Astrocyte (in vitro differentiated cells and primary cell): ENCODE measurements around the gene GRM5. TPM values are rescaled to one million over a fixed set of nuclear protein-coding genes. Genes with fewer than 3 reads are reported as not detected.
A peak's percentile ranks its signal among the peaks of the same experiment; 100 is the strongest.
"Not testable (repeated sequence)": the region's sequence is repeated elsewhere in the genome, so short reads cannot be mapped to it uniquely, and the experiment has no call there.

ENCODE experiments used
- DNase-seq: peaks from one replicate; pipeline ENCODE4 v3.0.0-alpha.2; 2010; ENCODE audit warnings: low read depth
- FAIRE-seq: peaks from 2 replicates; lab custom pipeline; 2011; peaks lifted over from hg19 to GRCh38; lab: Jason Lieb, UNC
- H2AFZ ChIP-seq: 2 replicates; pipeline ENCODE4 v1.6.0; 2012; ENCODE audit warnings: low read depth, low read length, inconsistent platforms
- H3K27ac ChIP-seq: 2 replicates; pipeline ENCODE4 v1.5.1; 2011; ENCODE audit warnings: low read depth, low read length, inconsistent platforms
- H3K27me3 ChIP-seq: 2 replicates; pipeline ENCODE4 v1.6.0; 2011; ENCODE audit warnings: low read length, inconsistent platforms; ENCODE audit not compliant: insufficient read depth
- H3K36me3 ChIP-seq: 2 replicates; pipeline ENCODE4 v1.5.1; 2011; ENCODE audit warnings: low read length, inconsistent platforms; ENCODE audit not compliant: insufficient read depth
- H3K4me1 ChIP-seq: 2 replicates; pipeline ENCODE4 v1.5.1; 2011; ENCODE audit warnings: low read length, inconsistent platforms; ENCODE audit not compliant: insufficient read depth
- H3K4me2 ChIP-seq: 2 replicates; pipeline ENCODE4 v1.6.0; 2012; ENCODE audit warnings: low read length, inconsistent platforms
- H3K4me3 ChIP-seq: 2 replicates; pipeline ENCODE4 v1.5.1; 2011; ENCODE audit warnings: low read depth, mild to moderate bottlenecking, low read length, inconsistent platforms; ENCODE audit not compliant: insufficient read depth
- H3K79me2 ChIP-seq: 2 replicates; pipeline ENCODE4 v1.6.0; 2012; ENCODE audit warnings: mild to moderate bottlenecking, low read length, inconsistent platforms; ENCODE audit not compliant: insufficient read depth
- H3K9ac ChIP-seq: 2 replicates; pipeline ENCODE4 v1.6.0; 2012; ENCODE audit warnings: mild to moderate bottlenecking, low read length, inconsistent platforms
- H3K9me3 ChIP-seq: 2 replicates; pipeline ENCODE4 v1.5.1; 2012; ENCODE audit warnings: low read depth, mild to moderate bottlenecking, low read length, inconsistent platforms; ENCODE audit not compliant: insufficient read depth
- H4K20me1 ChIP-seq: 2 replicates; pipeline ENCODE4 v1.6.0; 2012; ENCODE audit warnings: low read length, inconsistent platforms; ENCODE audit not compliant: insufficient read depth
- H3K27ac Mint-ChIP-seq: one replicate; pipeline ENCODE4 v1.8.0; 2021; ENCODE audit warnings: mild to moderate bottlenecking, mixed read lengths; ENCODE audit not compliant: unreplicated experiment
- H3K27me3 Mint-ChIP-seq: one replicate; pipeline ENCODE4 v1.8.0; 2021; ENCODE audit warnings: low read depth, mixed read lengths; ENCODE audit not compliant: unreplicated experiment
- H3K36me3 Mint-ChIP-seq: one replicate; pipeline ENCODE4 v1.8.0; 2021; ENCODE audit warnings: low read depth, mixed read lengths; ENCODE audit not compliant: unreplicated experiment
- H3K4me1 Mint-ChIP-seq: one replicate; pipeline ENCODE4 v1.8.0; 2021; ENCODE audit warnings: low read depth, mixed read lengths; ENCODE audit not compliant: unreplicated experiment
- H3K4me3 Mint-ChIP-seq: one replicate; pipeline ENCODE4 v1.8.0; 2021; ENCODE audit warnings: mild to moderate bottlenecking, moderate library complexity, mixed read lengths; ENCODE audit not compliant: unreplicated experiment
- H3K9me3 Mint-ChIP-seq: one replicate; pipeline ENCODE4 v1.8.0; 2021; ENCODE audit warnings: mild to moderate bottlenecking, mixed read lengths; ENCODE audit not compliant: unreplicated experiment
- EZH2 ChIP-seq: IDR thresholded peaks from 2 replicates; pipeline ENCODE4 v1.6.1; 2012; ENCODE audit warnings: mild to moderate bottlenecking, low read length, inconsistent platforms; ENCODE audit not compliant: insufficient read depth
- total RNA-seq: library from RNA; stranded (reverse); gene quantifications from 2 replicates; pipeline ENCODE4 v1.2.1, GENCODE V29; 2021
- TF ChIP-seq, protein P1 (sequence below): IDR thresholded peaks from 2 replicates; pipeline ENCODE4 v1.5.1; 2011; ENCODE audit warnings: low read depth, mild to moderate bottlenecking, inconsistent platforms, low read length, moderate library complexity; ENCODE audit not compliant: insufficient read depth

The GRM5 gene
- total RNA-seq, 1 donor from 2014 or later = 0.30 TPM

DNA sequence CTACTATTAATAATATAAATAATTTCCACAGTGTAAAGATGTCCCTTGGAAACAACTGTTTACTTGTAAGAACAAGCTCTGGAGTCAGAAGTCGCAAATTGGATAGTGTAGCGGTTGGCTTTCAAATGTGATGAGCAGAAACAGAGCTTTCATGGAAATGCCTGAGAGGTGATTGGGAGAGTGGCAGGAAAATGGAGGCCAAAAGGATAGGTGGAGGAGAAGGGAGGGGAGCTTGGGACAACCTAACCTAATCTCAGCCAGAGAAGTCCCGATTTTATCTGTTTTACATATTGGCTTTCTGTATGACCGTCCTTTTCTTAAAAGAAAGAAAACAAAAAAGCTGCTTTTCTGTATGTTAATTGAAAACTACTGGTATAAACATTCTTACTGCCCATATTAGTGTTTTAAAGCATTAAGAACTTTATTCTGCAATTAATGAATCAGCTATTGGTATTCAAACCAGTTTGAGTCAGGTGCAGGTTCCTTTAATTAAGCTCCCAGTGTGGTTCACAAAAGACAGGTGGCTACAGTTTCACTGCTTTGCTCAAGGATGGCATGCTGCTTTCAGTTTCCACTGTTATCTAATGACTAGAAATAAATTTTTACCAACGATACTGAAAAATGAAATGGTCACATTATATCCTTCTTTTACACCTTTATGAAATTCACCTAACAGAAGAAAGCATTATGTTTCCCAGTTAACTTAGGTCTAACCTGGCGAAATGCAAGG, 117.8 kb downstream of the GRM5 start:
- not testable (repeated sequence) for H3K36me3 Mint-ChIP-seq, H3K36me3 ChIP-seq, H3K9me3 Mint-ChIP-seq, H3K4me1 Mint-ChIP-seq, H3K79me2 ChIP-seq, H3K4me3 Mint-ChIP-seq, H3K9me3 ChIP-seq, H3K27ac ChIP-seq, H3K27me3 Mint-ChIP-seq, H4K20me1 ChIP-seq, H3K27me3 ChIP-seq, FAIRE-seq, H2AFZ ChIP-seq, H3K4me2 ChIP-seq, H3K27ac Mint-ChIP-seq, H3K4me1 ChIP-seq, DNase-seq, H3K9ac ChIP-seq, H3K4me3 ChIP-seq

DNA sequence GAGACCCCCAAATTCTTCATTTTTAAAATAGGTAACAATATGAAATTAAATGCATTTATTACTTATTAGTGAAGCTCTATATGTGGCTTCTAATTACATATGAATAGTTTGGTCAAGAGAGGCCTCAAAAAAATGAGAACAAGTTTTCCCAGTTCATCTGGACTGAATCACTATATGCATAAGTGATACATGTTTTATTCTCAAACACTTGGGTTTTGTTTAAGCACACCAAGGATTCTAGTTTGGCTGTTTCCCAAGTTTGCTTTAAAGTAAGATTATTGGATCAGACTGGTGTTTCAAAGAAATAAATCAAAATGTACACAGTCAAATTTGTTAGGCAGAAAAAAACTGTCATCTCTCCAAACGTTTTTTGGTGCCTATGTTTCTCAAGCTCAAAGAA, 136.1 kb downstream of the GRM5 start:
- peak; percentile 4 for DNase-seq
- not testable (repeated sequence) for H3K79me2 ChIP-seq, H3K4me1 Mint-ChIP-seq, H3K9me3 ChIP-seq, H3K4me1 ChIP-seq, H3K36me3 Mint-ChIP-seq, H3K36me3 ChIP-seq, H3K27me3 Mint-ChIP-seq, H3K27ac Mint-ChIP-seq, H3K9ac ChIP-seq, H3K4me3 Mint-ChIP-seq, H3K27me3 ChIP-seq, H3K9me3 Mint-ChIP-seq, H4K20me1 ChIP-seq, FAIRE-seq, H3K4me2 ChIP-seq, H2AFZ ChIP-seq, H3K27ac ChIP-seq, H3K4me3 ChIP-seq

DNA sequence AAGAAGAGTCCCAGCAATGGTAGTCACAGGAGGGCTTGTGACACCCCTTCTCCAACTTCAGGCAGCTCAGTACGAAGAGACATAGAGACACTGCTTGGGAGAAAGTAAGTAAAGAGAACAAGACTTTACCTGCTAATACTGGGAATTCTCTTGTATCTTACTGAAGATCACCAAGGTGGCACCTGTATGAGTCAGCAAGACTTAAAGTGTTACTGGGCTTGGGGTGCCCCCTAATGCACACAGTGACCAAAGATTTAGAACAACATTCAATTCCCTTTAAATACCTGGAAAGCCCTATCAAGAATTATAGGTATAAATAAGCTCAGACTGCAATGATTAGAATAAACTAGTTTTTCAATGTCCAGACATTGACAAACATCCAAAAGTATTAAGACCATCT, 148.7 kb downstream of the GRM5 start:
- H3K9me3 ChIP-seq, H3K9ac ChIP-seq, H3K27ac Mint-ChIP-seq, H3K9me3 Mint-ChIP-seq, H3K27me3 Mint-ChIP-seq, H3K36me3 Mint-ChIP-seq, H3K4me3 ChIP-seq, H4K20me1 ChIP-seq, H3K79me2 ChIP-seq, H3K27ac ChIP-seq, H3K27me3 ChIP-seq, H2AFZ ChIP-seq, FAIRE-seq, H3K4me1 Mint-ChIP-seq, H3K4me3 Mint-ChIP-seq, H3K4me2 ChIP-seq, DNase-seq, H3K4me1 ChIP-seq, H3K36me3 ChIP-seq: not testable (repeated sequence)

DNA sequence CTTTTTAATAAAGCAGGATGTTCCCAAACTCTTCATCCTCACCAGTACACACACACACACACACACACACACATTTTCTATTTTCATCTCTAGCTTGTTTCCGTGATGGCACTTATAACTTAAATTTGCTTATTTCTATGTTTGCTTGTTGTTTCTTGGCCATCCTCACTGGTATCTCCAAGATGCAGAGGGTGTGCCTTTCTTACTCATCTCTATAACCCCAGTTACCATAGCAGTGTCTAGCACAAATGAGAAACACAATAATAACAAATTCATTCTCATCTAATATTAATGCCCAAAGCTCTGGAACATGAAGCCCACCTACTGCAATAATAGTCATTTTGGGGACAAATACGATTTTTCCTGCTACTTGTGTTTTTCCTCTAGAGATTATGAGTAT, 156.3 kb downstream of the GRM5 start:
- H4K20me1 ChIP-seq = no peaks in the 10 kb centered on the region
- H3K4me3 Mint-ChIP-seq = no peak overlapping the region
- H3K27me3 Mint-ChIP-seq = no peaks in the 10 kb centered on the region
- no peaks in the 10 kb centered on the region for H3K36me3 ChIP-seq
- H3K9ac ChIP-seq = no peak overlapping the region
- no peaks in the 10 kb centered on the region for H3K9me3 Mint-ChIP-seq
- no peaks in the 10 kb centered on the region for H3K4me1 Mint-ChIP-seq
- no peaks in the 10 kb centered on the region for H3K79me2 ChIP-seq
- no peaks in the 10 kb centered on the region for H3K9me3 ChIP-seq
- no peaks in the 10 kb centered on the region for H3K4me1 ChIP-seq
- H2AFZ ChIP-seq = no peak overlapping the region
- no peak overlapping the region for H3K27ac Mint-ChIP-seq
- TF ChIP-seq EZH2 = no peak
- TF ChIP-seq, protein P1, sequence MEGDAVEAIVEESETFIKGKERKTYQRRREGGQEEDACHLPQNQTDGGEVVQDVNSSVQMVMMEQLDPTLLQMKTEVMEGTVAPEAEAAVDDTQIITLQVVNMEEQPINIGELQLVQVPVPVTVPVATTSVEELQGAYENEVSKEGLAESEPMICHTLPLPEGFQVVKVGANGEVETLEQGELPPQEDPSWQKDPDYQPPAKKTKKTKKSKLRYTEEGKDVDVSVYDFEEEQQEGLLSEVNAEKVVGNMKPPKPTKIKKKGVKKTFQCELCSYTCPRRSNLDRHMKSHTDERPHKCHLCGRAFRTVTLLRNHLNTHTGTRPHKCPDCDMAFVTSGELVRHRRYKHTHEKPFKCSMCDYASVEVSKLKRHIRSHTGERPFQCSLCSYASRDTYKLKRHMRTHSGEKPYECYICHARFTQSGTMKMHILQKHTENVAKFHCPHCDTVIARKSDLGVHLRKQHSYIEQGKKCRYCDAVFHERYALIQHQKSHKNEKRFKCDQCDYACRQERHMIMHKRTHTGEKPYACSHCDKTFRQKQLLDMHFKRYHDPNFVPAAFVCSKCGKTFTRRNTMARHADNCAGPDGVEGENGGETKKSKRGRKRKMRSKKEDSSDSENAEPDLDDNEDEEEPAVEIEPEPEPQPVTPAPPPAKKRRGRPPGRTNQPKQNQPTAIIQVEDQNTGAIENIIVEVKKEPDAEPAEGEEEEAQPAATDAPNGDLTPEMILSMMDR = no peak
- H3K36me3 Mint-ChIP-seq = no peaks in the 10 kb centered on the region
- H3K27me3 ChIP-seq = no peaks in the 10 kb centered on the region
- no peak overlapping the region for H3K27ac ChIP-seq
- DNase-seq = peak; percentile 2
- no peak overlapping the region for H3K4me3 ChIP-seq
- FAIRE-seq = no peak
- H3K4me2 ChIP-seq = no peak overlapping the region

DNA sequence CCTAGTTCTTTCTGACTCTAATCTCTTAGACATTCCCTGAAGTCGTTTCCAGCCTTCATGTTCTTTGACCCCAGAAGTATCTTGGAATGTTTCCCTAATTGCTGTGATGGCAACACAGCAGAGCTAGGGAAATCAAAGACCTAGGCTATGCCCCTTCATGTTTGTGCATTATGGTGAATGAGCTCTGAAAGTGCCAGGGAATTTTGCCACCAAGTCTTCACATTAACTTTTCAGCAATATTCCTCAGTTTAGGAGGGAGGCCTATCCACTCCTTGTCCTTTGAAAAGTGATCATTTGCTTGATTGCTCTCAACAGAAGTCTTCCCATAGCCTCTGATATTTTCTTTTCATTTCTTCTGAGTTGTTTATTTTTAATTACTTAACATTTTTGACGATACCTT, 164.3 kb downstream of the GRM5 start:
- H3K27ac Mint-ChIP-seq, FAIRE-seq, H3K36me3 ChIP-seq, H3K4me3 ChIP-seq, H3K4me3 Mint-ChIP-seq, H3K36me3 Mint-ChIP-seq, H3K9me3 ChIP-seq, H3K27ac ChIP-seq, H2AFZ ChIP-seq, H3K4me1 ChIP-seq, H3K27me3 ChIP-seq, DNase-seq, H3K9me3 Mint-ChIP-seq, H3K4me1 Mint-ChIP-seq, H3K27me3 Mint-ChIP-seq, H4K20me1 ChIP-seq, H3K4me2 ChIP-seq, H3K9ac ChIP-seq, H3K79me2 ChIP-seq: not testable (repeated sequence)
